WTC11 (cell line): ENCODE data around the gene FUT2. TPM values are rescaled to one million over a fixed set of nuclear protein-coding genes. Genes with fewer than 3 reads are reported as not detected.

Experiments
- ATAC-seq: fragments of 200-7000 bp; cut with Tn5 transposase; 2 replicates; pipeline ENCODE4 v1.10.0; 2021; ENCODE audit warnings: mild to moderate bottlenecking, moderate library complexity
- Bru-seq: library from RNA; stranded (reverse); fragments of 400-500 nt; gene quantifications from one replicate; lab custom pipeline; 2021; lab: Mats Ljungman, UMichigan
- CTCF ChIA-PET: fragments of 300-600 bp; sonication (Branson Sonifier 250); formaldehyde crosslinking; loops from one replicate; lab custom pipeline; 2021; ENCODE audit warnings: antibody characterized with exemption; lab: Charles Lee
- POLR2A ChIA-PET: fragments of 350-600 bp; sonication (Branson Sonifier 250); formaldehyde crosslinking; loops from one replicate; lab custom pipeline; 2021; ENCODE audit warnings: antibody characterized with exemption; lab: Charles Lee
- DNase-seq: peaks from one replicate; pipeline ENCODE4 v3.0.0; 2021; ENCODE audit warnings: low spot score
- H3K27ac Mint-ChIP-seq: 2 replicates; pipeline ENCODE4 v1.8.0; 2021; ENCODE audit warnings: mixed read lengths
- H3K27me3 Mint-ChIP-seq: 2 replicates; pipeline ENCODE4 v1.8.0; 2021; ENCODE audit warnings: low read depth, mild to moderate bottlenecking, moderate library complexity, mixed read lengths
- H3K36me3 Mint-ChIP-seq: 2 replicates; pipeline ENCODE4 v1.8.0; 2021; ENCODE audit warnings: mixed read lengths
- H3K4me1 Mint-ChIP-seq: 2 replicates; pipeline ENCODE4 v1.8.0; 2022; ENCODE audit warnings: mixed read lengths
- H3K4me3 Mint-ChIP-seq: 2 replicates; pipeline ENCODE4 v1.8.0; 2021; ENCODE audit warnings: mild to moderate bottlenecking, moderate library complexity, mixed read lengths
- H3K9me3 Mint-ChIP-seq: 2 replicates; pipeline ENCODE4 v1.8.0; 2021; ENCODE audit warnings: mixed read lengths
- ARID4B ChIP-seq: sonication (generic); formaldehyde crosslinking; IDR thresholded peaks from 2 replicates; pipeline ENCODE4 v1.8.0; 2023; ENCODE audit warnings: missing genetic modification reagents, mild to moderate bottlenecking, borderline replicate concordance
- ATF2 ChIP-seq: sonication (generic); formaldehyde crosslinking; IDR thresholded peaks from 2 replicates; pipeline ENCODE4 v1.8.1; 2022; ENCODE audit warnings: low read depth, missing genetic modification reagents, borderline replicate concordance
- CBFB ChIP-seq: sonication (generic); formaldehyde crosslinking; IDR thresholded peaks from 2 replicates; pipeline ENCODE4 v1.8.1; 2022; ENCODE audit warnings: mild to moderate bottlenecking, low read depth, missing genetic modification reagents
- E2F1 ChIP-seq: sonication (generic); formaldehyde crosslinking; IDR thresholded peaks from 2 replicates; pipeline ENCODE4 v1.8.0; 2022; ENCODE audit warnings: mild to moderate bottlenecking, missing genetic modification reagents
- GRHL2 ChIP-seq: fragments of 250-450 bp; sonication (Bioruptor Pico); IDR thresholded peaks from 2 replicates; pipeline ENCODE4 v1.8.0; 2022; ENCODE audit warnings: mild to moderate bottlenecking, moderate library complexity; ENCODE audit not compliant: insufficient replicate concordance, severe bottlenecking
- GTF2I ChIP-seq: fragments of 250-450 bp; sonication (Bioruptor Pico); conservative IDR thresholded peaks from 2 replicates; pipeline ENCODE4 v1.4.0; 2021; ENCODE audit warnings: mild to moderate bottlenecking
- HMGXB4 ChIP-seq: sonication (generic); formaldehyde crosslinking; IDR thresholded peaks from 2 replicates; pipeline ENCODE4 v1.8.1; 2023; ENCODE audit warnings: mild to moderate bottlenecking, moderate library complexity, missing genetic modification reagents
- NFE2L1 ChIP-seq: sonication (generic); formaldehyde crosslinking; IDR thresholded peaks from 2 replicates; pipeline ENCODE4 v1.8.1; 2023; ENCODE audit warnings: missing genetic modification reagents
- NR1H2 ChIP-seq: sonication (generic); formaldehyde crosslinking; IDR thresholded peaks from 2 replicates; pipeline ENCODE4 v1.9.0; 2021; ENCODE audit warnings: mild to moderate bottlenecking, moderate library complexity, missing genetic modification reagents
- NR2C2 ChIP-seq: sonication (generic); formaldehyde crosslinking; IDR thresholded peaks from 2 replicates; pipeline ENCODE4 v1.8.0; 2022; ENCODE audit warnings: mild to moderate bottlenecking, missing genetic modification reagents
- PRDM15 ChIP-seq: sonication (generic); formaldehyde crosslinking; IDR thresholded peaks from 2 replicates; pipeline ENCODE4 v1.8.0; 2022; ENCODE audit warnings: missing genetic modification reagents
- SP1 ChIP-seq: sonication (generic); formaldehyde crosslinking; conservative IDR thresholded peaks from 2 replicates; pipeline ENCODE4 v1.8.1; 2022; ENCODE audit warnings: missing genetic modification reagents
- TEAD1 ChIP-seq: sonication (generic); formaldehyde crosslinking; IDR thresholded peaks from 2 replicates; pipeline ENCODE4 v1.8.0; 2022; ENCODE audit warnings: mild to moderate bottlenecking, missing genetic modification reagents
- USF2 ChIP-seq: sonication (generic); formaldehyde crosslinking; IDR thresholded peaks from 2 replicates; pipeline ENCODE4 v1.8.1; 2023; ENCODE audit warnings: mild to moderate bottlenecking, missing genetic modification reagents, moderate library complexity
- ZNF263 ChIP-seq: sonication (generic); formaldehyde crosslinking; IDR thresholded peaks from 2 replicates; pipeline ENCODE4 v1.8.1; 2022; ENCODE audit warnings: low read depth, mild to moderate bottlenecking, moderate library complexity, missing genetic modification reagents
- ZNF281 ChIP-seq: sonication (generic); formaldehyde crosslinking; IDR thresholded peaks from 2 replicates; pipeline ENCODE4 v1.8.0; 2023; ENCODE audit warnings: mild to moderate bottlenecking, missing genetic modification reagents
- ZNF317 ChIP-seq: sonication (generic); formaldehyde crosslinking; IDR thresholded peaks from 2 replicates; pipeline ENCODE4 v1.8.1; 2023; ENCODE audit warnings: low read depth, mild to moderate bottlenecking, moderate library complexity, missing genetic modification reagents, borderline replicate concordance
- long read RNA-seq, 3 experiments: library from RNA in 1 of 3; library from capped mRNA in 1 of 3; library from polyadenylated mRNA in 1 of 3; unstranded in 2 of 3; stranded (forward) in 1 of 3; transcript quantifications; one replicate each; pipeline ENCODE4 v2.0.0, GENCODE V29; 2021
- total RNA-seq: library from RNA; stranded (reverse); gene quantifications from 3 replicates; pipeline ENCODE4 v1.2.3, GENCODE V29; 2021

Gene FUT2
- total RNA-seq (5.9 to 6.8 TPM (median 6.5 TPM) in 3 replicates), Bru-seq, nascent RNA (percentile 54 among the genes with signal in this experiment)
- long read RNA-seq, experiment 1, partial matches to known transcripts = 0 of 6 reads
- long read RNA-seq, experiment 1, other reads (novel, unspliced or antisense) = 1 of 6 reads
- long read RNA-seq, experiment 2, partial matches to known transcripts = 0 of 7 reads
- long read RNA-seq, experiment 2, other reads (novel, unspliced or antisense) = 6 of 7 reads
- long read RNA-seq, experiment 3, partial matches to known transcripts = 0 of 1 reads
- long read RNA-seq, experiment 3, other reads (novel, unspliced or antisense) = 1 of 1 reads

GRCh38 chr19:48695743-48696352 lies at the start of gene FUT2:
Gene FUT2, plus strand, starts transcription at chr19:48695971. Its CDS starts 6,986 bp downstream, at chr19:48702957.
- peak; percentile 70 for DNase-seq
- H3K27me3 Mint-ChIP-seq = no peaks in the 10 kb centered on the region
- H3K4me3 Mint-ChIP-seq = peak within 1 kb of the TSS; percentile 97
- peaks cover 4% of the 10 kb centered on the region for H3K4me1 Mint-ChIP-seq
- peaks cover 7% of the 10 kb centered on the region; the same call in 1 of the 2 replicates for H3K36me3 Mint-ChIP-seq
- H3K9me3 Mint-ChIP-seq = no peaks in the 10 kb centered on the region
- peak; percentile 91 for ATAC-seq
- ChIA-PET POLR2A (interaction anchor here (0.5 to 3.0 kb wide), 10 partner anchors 10 to 115 kb away, joined by 3 to 20 read pairs (median 6); partner anchors contain the start of genes BCAT2, CA11 and IZUMO1), CTCF (interaction anchor here (0.6 to 2.3 kb wide), 19 partner anchors 10 to 304 kb away, joined by 3 to 33 read pairs (median 4); partner anchors contain the start of genes CA11, GYS1, IZUMO1 and NTN5)
- peak within 1 kb of the TSS; percentile 84 for H3K27ac Mint-ChIP-seq
- TF ChIP-seq GRHL2 (CRISPR knock-in tag) = no peak
- TF ChIP-seq CBFB (CRISPR knock-in tag) = no peak
- no peak for TF ChIP-seq ZNF317 (CRISPR knock-in tag)
- TF ChIP-seq E2F1 (CRISPR knock-in tag) = no peak
- TF ChIP-seq PRDM15 (CRISPR knock-in tag) = 0 out of 2 replicates have a peak, but pooled peaks have one; percentile 12
- 0 out of 2 replicates have a peak, but pooled peaks have one; percentile 34 for TF ChIP-seq NFE2L1 (CRISPR knock-in tag)
- TF ChIP-seq ATF2 (CRISPR knock-in tag) = no peak
- TF ChIP-seq ARID4B (CRISPR knock-in tag) = no peak
- no peak for TF ChIP-seq NR2C2 (CRISPR knock-in tag)
- TF ChIP-seq ZNF263 (CRISPR knock-in tag) = no peak
- 0 out of 2 replicates have a peak, but pooled peaks have one; percentile 43 for TF ChIP-seq SP1 (CRISPR knock-in tag)
- 0 out of 2 replicates have a peak, but pooled peaks have one; percentile 7 for TF ChIP-seq TEAD1 (CRISPR knock-in tag)
- no peak for TF ChIP-seq GTF2I (CRISPR knock-in tag)
- TF ChIP-seq NR1H2 (CRISPR knock-in tag) = no peak
- TF ChIP-seq ZNF281 (CRISPR knock-in tag) = no peak
- no peak for TF ChIP-seq USF2 (CRISPR knock-in tag)
- no peak for TF ChIP-seq HMGXB4
